HEK293 (cell line): ENCODE results near the gene TAF1D.

Source experiments
- EGR2 ChIP-seq: fragments of 450-650 bp; formaldehyde crosslinking; IDR thresholded peaks from 2 replicates; pipeline ENCODE4 v1.5.1; 2016; ENCODE audit warnings: low read depth, missing biosample characterization, missing genetic modification characterization
- IKZF3 ChIP-seq: fragments of 450-650 bp; IDR thresholded peaks from 2 replicates; pipeline ENCODE4 v1.5.0; 2018; ENCODE audit warnings: missing biosample characterization, mild to moderate bottlenecking, missing genetic modification characterization, moderate library complexity
- MYNN ChIP-seq: fragments of 450-650 bp; formaldehyde crosslinking; IDR thresholded peaks from 2 replicates; pipeline ENCODE4 v1.5.1; 2016; ENCODE audit warnings: missing biosample characterization, missing genetic modification characterization, borderline replicate concordance
- PATZ1 ChIP-seq: fragments of 450-650 bp; formaldehyde crosslinking; IDR thresholded peaks from 2 replicates; pipeline ENCODE4 v1.5.1; 2016; ENCODE audit warnings: missing biosample characterization, missing genetic modification characterization
- PBX3 ChIP-seq: sonication (generic); formaldehyde crosslinking; IDR thresholded peaks from 2 replicates; pipeline ENCODE4 v1.8.1; 2022; ENCODE audit warnings: mild to moderate bottlenecking, moderate library complexity, missing genetic modification reagents
- RBAK ChIP-seq: fragments of 450-650 bp; formaldehyde crosslinking; IDR thresholded peaks from 2 replicates; pipeline ENCODE4 v1.5.1; 2016; ENCODE audit warnings: missing biosample characterization, missing genetic modification characterization
- SP2 ChIP-seq: fragments of 450-650 bp; formaldehyde crosslinking; IDR thresholded peaks from 2 replicates; pipeline ENCODE4 v1.5.1; 2016; ENCODE audit warnings: missing biosample characterization, missing genetic modification characterization
- SP3 ChIP-seq: fragments of 450-650 bp; formaldehyde crosslinking; IDR thresholded peaks from 2 replicates; pipeline ENCODE4 v1.5.1; 2016; ENCODE audit warnings: missing biosample characterization, missing genetic modification characterization
- SP7 ChIP-seq: fragments of 450-650 bp; formaldehyde crosslinking; IDR thresholded peaks from 2 replicates; pipeline ENCODE4 v1.5.1; 2016; ENCODE audit warnings: missing biosample characterization, missing genetic modification characterization
- ZBTB21 ChIP-seq: fragments of 450-650 bp; formaldehyde crosslinking; IDR thresholded peaks from 2 replicates; pipeline ENCODE4 v1.5.1; 2017; ENCODE audit warnings: missing biosample characterization, missing genetic modification characterization
- ZBTB7A ChIP-seq: fragments of 450-650 bp; formaldehyde crosslinking; IDR thresholded peaks from 2 replicates; pipeline ENCODE4 v1.5.1; 2016; ENCODE audit warnings: low read depth, missing biosample characterization, missing genetic modification characterization
- ZFHX2 ChIP-seq: fragments of 450-650 bp; formaldehyde crosslinking; conservative IDR thresholded peaks from 2 replicates; pipeline ENCODE4 v1.5.1; 2016; ENCODE audit warnings: missing biosample characterization, missing genetic modification characterization
- ZFP37 ChIP-seq: fragments of 450-650 bp; formaldehyde crosslinking; IDR thresholded peaks from 2 replicates; pipeline ENCODE4 v1.5.1; 2016; ENCODE audit warnings: missing biosample characterization, missing genetic modification characterization
- ZFP69B ChIP-seq: fragments of 450-650 bp; formaldehyde crosslinking; IDR thresholded peaks from 2 replicates; pipeline ENCODE4 v1.5.1; 2016; ENCODE audit warnings: missing biosample characterization, missing genetic modification characterization
- ZIC2 ChIP-seq: fragments of 450-650 bp; formaldehyde crosslinking; IDR thresholded peaks from 2 replicates; pipeline ENCODE4 v1.5.1; 2016; ENCODE audit warnings: missing biosample characterization, missing genetic modification characterization
- ZNF140 ChIP-seq: fragments of 450-650 bp; formaldehyde crosslinking; IDR thresholded peaks from 2 replicates; pipeline ENCODE4 v1.5.1; 2016; ENCODE audit warnings: missing biosample characterization, missing genetic modification characterization
- ZNF146 ChIP-seq: fragments of 450-650 bp; formaldehyde crosslinking; IDR thresholded peaks from 2 replicates; pipeline ENCODE4 v1.5.1; 2016; ENCODE audit warnings: missing biosample characterization, missing genetic modification characterization
- ZNF184 ChIP-seq: fragments of 450-650 bp; IDR thresholded peaks from 2 replicates; pipeline ENCODE4 v1.5.1; 2018; ENCODE audit warnings: missing biosample characterization, mild to moderate bottlenecking, missing genetic modification characterization
- ZNF2 ChIP-seq: fragments of 450-650 bp; formaldehyde crosslinking; IDR thresholded peaks from 2 replicates; pipeline ENCODE4 v1.5.1; 2016; ENCODE audit warnings: missing biosample characterization, missing genetic modification characterization
- ZNF239 ChIP-seq: fragments of 450-650 bp; formaldehyde crosslinking; IDR thresholded peaks from 2 replicates; pipeline ENCODE4 v1.5.1; 2016; ENCODE audit warnings: missing biosample characterization, missing genetic modification characterization
- ZNF335 ChIP-seq: fragments of 450-650 bp; formaldehyde crosslinking; conservative IDR thresholded peaks from 2 replicates; pipeline ENCODE4 v1.5.1; 2016; ENCODE audit warnings: missing biosample characterization, missing genetic modification characterization
- ZNF350 ChIP-seq: fragments of 450-650 bp; formaldehyde crosslinking; IDR thresholded peaks from 2 replicates; pipeline ENCODE4 v1.5.0; 2017; ENCODE audit warnings: missing biosample characterization, mild to moderate bottlenecking, missing genetic modification characterization
- ZNF354C ChIP-seq: fragments of 450-650 bp; formaldehyde crosslinking; IDR thresholded peaks from 2 replicates; pipeline ENCODE4 v1.5.1; 2016; ENCODE audit warnings: missing biosample characterization, missing genetic modification characterization, low read depth, borderline replicate concordance
- ZNF501 ChIP-seq: fragments of 450-650 bp; formaldehyde crosslinking; IDR thresholded peaks from 2 replicates; pipeline ENCODE4 v1.5.1; 2016; ENCODE audit warnings: missing biosample characterization, missing genetic modification characterization
- ZNF692 ChIP-seq: fragments of 450-650 bp; formaldehyde crosslinking; IDR thresholded peaks from 2 replicates; pipeline ENCODE4 v1.5.1; 2016; ENCODE audit warnings: missing biosample characterization, missing genetic modification characterization
- ZNF792 ChIP-seq: fragments of 450-650 bp; formaldehyde crosslinking; IDR thresholded peaks from 2 replicates; pipeline ENCODE4 v1.5.1; 2016; ENCODE audit warnings: missing biosample characterization, missing genetic modification characterization
- TF ChIP-seq, protein P1 (sequence below): fragments of 450-650 bp; formaldehyde crosslinking; IDR thresholded peaks from 2 replicates; pipeline ENCODE4 v1.5.1; 2016; ENCODE audit warnings: missing biosample characterization, missing genetic modification characterization, borderline replicate concordance
- TF ChIP-seq, protein P2 (sequence below): fragments of 450-650 bp; formaldehyde crosslinking; IDR thresholded peaks from 2 replicates; pipeline ENCODE4 v1.5.0; 2017; ENCODE audit warnings: missing biosample characterization, missing genetic modification characterization, borderline replicate concordance
- TF ChIP-seq, protein P3 (sequence below): fragments of 450-650 bp; IDR thresholded peaks from 2 replicates; pipeline ENCODE4 v1.5.1; 2018; ENCODE audit warnings: missing biosample characterization, mild to moderate bottlenecking, missing genetic modification characterization

Gene TAF1D

DNA sequence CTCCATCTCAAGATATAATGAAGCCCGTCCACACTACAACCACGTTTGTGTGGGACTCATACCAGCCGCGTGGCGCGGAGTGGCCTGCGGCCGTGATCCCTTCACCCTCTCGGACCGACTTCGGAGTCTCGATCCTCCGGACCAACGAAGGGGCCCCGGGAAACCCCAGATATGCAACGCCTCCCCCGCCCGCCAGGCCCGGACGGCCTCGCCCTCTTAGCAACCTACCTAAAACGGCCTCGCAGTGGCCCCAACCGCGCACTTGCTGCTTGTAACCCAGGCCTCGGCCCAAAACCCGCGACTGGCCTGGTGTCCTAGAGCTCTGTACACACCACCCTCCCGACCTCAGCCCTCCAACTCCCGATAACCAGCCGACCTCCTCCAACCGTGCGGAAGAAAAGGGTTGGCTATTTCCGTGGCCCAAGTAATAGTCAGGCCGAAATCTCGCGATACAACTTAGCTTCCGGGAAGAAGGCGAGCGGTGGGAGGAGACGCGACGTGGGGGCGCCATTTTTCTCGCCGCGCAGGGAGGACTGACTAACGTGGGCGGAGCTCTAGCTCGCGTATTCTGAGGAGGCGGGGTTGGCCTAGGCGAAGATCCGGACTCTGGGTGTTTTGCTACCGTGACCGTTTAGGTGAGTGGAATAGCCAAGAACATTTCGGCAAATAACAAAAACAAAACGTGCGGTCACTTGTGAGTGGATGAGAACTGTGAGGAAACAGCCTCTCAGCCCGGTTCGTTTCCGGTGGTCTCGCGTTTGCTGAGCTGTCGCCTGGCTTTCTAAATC lies at the start of gene TAF1D, which contains the start of gene C11orf54 (continued):
- TF ChIP-seq PATZ1 (tag by site-specific recombination) (peak; percentile 53), PBX3 (CRISPR knock-in tag) (peak; percentile 18; the same call in 1 of the 2 replicates), SP7 (peak; percentile 62), SP2 (tag by site-specific recombination) (peak; percentile 67), ZNF2 (tag by site-specific recombination) (peak; percentile 55; the same call in 1 of the 2 replicates), ZFP69B (peak; percentile 24; the same call in 1 of the 2 replicates), ZNF354C (tag by site-specific recombination) (no peak), ZBTB21 (no peak), ZNF184 (tag by site-specific recombination) (no peak), ZFP37 (tag by site-specific recombination) (peak; percentile 51; the same call in 1 of the 2 replicates), ZNF792 (tag by site-specific recombination) (no peak), ZNF146 (tag by site-specific recombination) (no peak), ZNF239 (tag by site-specific recombination) (no peak), ZFHX2 (peak; percentile 83), ZNF335 (tag by site-specific recombination) (peak; percentile 41; the same call in 1 of the 2 replicates), ZNF140 (tag by site-specific recombination) (no peak), RBAK (tag by site-specific recombination) (no peak), ZNF692 (0 out of 2 replicates have a peak, but pooled peaks have one; percentile 43), EGR2 (peak; percentile 83), IKZF3 (no peak), ZBTB7A (tag by site-specific recombination) (no peak), ZNF350 (no peak), ZNF501 (tag by site-specific recombination) (peak; percentile 74; the same call in 1 of the 2 replicates), SP3 (tag by site-specific recombination) (peak; percentile 70), MYNN (tag by site-specific recombination) (no peak), ZIC2 (tag by site-specific recombination) (no peak)
- TF ChIP-seq, protein P1, sequence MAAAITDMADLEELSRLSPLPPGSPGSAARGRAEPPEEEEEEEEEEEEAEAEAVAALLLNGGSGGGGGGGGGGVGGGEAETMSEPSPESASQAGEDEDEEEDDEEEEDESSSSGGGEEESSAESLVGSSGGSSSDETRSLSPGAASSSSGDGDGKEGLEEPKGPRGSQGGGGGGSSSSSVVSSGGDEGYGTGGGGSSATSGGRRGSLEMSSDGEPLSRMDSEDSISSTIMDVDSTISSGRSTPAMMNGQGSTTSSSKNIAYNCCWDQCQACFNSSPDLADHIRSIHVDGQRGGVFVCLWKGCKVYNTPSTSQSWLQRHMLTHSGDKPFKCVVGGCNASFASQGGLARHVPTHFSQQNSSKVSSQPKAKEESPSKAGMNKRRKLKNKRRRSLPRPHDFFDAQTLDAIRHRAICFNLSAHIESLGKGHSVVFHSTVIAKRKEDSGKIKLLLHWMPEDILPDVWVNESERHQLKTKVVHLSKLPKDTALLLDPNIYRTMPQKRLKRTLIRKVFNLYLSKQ = no peak
- TF ChIP-seq, protein P2, sequence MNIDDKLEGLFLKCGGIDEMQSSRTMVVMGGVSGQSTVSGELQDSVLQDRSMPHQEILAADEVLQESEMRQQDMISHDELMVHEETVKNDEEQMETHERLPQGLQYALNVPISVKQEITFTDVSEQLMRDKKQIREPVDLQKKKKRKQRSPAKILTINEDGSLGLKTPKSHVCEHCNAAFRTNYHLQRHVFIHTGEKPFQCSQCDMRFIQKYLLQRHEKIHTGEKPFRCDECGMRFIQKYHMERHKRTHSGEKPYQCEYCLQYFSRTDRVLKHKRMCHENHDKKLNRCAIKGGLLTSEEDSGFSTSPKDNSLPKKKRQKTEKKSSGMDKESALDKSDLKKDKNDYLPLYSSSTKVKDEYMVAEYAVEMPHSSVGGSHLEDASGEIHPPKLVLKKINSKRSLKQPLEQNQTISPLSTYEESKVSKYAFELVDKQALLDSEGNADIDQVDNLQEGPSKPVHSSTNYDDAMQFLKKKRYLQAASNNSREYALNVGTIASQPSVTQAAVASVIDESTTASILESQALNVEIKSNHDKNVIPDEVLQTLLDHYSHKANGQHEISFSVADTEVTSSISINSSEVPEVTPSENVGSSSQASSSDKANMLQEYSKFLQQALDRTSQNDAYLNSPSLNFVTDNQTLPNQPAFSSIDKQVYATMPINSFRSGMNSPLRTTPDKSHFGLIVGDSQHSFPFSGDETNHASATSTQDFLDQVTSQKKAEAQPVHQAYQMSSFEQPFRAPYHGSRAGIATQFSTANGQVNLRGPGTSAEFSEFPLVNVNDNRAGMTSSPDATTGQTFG (tag by site-specific recombination) = no peak
- TF ChIP-seq, protein P3, sequence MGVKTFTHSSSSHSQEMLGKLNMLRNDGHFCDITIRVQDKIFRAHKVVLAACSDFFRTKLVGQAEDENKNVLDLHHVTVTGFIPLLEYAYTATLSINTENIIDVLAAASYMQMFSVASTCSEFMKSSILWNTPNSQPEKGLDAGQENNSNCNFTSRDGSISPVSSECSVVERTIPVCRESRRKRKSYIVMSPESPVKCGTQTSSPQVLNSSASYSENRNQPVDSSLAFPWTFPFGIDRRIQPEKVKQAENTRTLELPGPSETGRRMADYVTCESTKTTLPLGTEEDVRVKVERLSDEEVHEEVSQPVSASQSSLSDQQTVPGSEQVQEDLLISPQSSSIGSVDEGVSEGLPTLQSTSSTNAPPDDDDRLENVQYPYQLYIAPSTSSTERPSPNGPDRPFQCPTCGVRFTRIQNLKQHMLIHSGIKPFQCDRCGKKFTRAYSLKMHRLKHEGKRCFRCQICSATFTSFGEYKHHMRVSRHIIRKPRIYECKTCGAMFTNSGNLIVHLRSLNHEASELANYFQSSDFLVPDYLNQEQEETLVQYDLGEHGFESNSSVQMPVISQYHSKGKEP = no peak
